Measurements from ENCODE around the gene ATAD3B.
"Not testable (repeated sequence)": the region's sequence is repeated elsewhere in the genome, so short reads cannot be mapped to it uniquely, and the experiment has no call there.

The ATAD3B gene

DNA sequence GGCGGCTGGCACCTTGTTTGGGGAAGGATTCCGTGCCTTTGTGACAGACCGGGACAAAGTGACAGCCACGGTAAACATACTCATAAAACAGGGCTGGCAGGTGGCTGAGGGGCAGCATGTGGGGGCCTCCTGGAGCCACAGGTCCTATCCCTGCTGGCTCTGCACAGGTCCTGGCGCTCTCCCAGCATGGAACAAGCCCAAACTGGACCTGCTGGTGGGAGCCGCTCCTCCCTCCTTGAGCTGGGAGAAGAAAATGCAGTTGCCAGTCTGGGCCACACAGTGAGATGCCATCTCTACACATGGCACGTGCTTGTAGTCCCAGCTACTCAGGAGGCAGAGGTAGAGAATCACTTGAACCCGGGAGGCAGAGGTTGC, 19.2 kb upstream of the ATAD3B start:
- not testable (repeated sequence) for DNase-seq

DNA sequence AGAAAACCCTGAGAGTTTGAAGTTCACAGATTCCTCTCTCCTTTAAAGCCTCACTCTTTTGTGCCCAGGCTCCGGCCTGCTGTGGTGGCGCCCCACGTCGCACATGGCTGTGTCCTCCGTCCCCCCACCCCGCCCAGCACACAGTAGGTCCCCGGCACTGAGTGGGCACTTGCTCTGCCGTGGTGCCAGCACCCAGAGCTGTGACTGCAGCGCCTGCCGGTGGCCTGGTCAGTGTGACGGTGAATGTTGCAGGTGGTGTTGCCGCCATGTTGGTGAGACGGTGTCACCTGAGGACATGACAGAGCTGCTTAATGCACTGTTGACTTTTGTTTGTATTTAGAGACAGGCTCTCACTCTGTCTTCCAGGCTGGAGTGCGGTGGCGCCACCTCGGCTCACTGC, 18.7 kb upstream of the ATAD3B start:
- DNase-seq, result no peak

DNA sequence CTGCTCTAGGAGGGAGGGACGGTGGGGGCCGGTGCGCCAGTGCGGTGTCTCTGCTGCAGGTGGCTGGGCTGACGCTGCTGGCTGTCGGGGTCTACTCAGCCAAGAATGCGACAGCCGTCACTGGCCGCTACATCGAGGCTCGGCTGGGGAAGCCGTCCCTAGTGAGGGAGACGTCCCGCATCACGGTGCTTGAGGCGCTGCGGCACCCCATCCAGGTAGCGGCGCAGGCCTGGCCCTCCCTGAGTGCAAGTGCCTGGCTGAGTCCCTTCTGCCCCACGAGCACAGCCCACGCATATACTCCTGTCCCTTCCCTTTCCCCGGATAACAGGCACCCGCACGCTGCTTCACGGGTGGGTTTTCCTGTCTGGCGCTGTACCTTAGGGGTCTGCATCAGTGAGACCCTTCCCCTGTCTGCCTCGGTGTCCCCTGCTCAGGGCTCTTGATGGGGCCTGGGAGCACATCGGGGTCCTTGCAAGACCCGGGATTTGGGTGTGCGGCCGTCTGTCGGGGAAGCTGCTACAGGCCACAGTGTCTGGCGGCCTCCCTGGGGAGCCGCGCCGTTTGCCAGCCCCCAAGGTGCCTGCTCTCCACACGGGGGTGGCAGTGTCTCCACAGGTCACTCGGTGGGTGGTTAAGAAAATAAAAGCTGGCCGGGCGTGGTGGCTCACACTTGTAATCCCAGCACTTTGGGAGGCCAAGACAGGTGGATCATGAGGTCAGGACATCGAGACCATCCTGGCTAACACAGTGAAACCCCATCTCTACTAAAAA, 17.1 kb upstream of the ATAD3B start:
- not testable (repeated sequence) for DNase-seq

DNA sequence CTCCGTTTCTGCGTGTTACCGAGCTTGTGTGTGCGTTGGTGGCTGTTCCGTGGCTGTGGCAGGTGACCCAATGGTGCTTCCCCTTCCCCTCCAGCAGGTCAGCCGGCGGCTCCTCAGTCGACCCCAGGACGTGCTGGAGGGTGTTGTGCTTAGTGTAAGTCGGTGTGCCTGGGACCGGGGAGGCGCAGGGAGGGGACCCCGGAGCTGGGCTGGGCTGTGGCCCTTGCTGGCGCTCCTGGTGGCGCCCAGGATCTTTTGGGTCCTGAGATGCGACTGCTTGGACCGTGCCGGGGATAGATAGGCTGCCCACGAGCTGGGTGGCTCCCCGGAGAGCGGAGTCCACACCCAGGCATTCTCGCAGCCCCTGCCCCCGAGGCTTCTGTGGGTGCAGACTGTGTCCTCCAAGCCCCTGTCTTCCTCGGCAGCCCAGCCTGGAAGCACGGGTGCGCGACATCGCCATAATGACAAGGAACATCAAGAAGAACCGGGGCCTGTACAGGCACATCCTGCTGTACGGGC, 16.1 kb upstream of the ATAD3B start:
- no peak for DNase-seq

DNA sequence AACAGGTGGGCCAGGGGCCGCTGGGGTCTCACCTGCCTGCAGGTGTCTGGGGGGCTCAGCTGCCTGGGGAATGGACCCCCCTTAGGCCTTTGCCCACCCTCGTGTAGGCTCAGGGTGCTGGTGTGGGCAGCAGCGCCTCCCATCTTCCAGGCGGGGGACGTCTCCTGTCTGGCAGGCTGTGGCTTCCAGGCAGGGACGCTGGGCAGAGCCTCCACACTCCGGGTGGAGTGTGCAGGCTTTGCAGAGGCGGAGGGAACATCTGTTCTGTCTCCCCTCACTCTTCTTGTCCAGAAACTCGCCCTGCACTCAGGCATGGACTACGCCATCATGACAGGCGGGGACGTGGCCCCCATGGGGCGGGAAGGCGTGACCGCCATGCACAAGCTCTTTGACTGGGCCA, 15.6 kb upstream of the ATAD3B start:
- not testable (repeated sequence) for DNase-seq

DNA sequence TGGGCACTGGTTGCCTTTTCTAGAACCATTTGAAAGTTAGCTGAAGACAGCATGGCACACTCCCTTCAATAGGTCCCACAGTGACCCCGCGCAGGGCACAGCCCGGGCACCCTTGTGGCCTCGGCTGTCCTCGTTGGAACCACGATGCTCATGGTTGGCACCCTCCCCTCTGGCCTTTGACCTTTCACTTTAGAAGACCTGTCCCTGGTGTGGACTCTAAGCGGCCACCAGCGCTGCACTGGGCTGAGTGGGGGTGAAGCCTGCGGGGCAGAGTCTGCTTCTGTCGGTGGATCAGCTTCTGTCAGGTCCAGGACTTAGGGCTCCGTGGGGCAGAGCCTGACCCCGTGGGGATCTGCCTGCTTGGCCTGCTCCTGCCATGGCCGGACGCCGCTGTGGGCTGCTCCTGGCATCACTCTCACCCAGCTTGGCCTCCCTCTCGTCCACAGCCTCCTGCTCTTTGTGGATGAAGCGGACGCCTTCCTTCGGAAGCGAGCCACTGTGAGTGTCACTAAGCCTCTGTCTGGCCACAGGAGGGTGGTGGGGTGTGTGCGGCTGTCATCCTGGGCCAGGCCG, 14.8 kb upstream of the ATAD3B start:
- DNase-seq, result not testable (repeated sequence)

DNA sequence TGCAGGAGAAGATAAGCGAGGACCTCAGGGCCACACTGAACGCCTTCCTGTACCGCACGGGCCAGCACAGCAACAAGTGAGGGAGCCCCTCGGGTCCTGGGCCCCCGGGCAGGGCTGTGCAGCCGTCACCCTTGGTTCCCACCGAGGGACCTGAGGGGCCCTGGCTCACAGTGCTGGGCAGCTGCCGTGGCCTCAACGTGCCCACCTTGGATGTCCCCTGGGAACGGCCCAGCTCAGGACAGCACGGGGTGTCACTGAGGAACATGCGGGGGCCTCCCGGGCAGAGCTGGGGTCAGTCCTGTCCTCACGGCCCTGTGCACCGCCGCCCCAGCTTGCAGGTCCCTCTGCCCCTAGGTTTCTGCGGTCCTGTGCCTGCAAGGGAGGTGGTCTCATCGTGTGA, 12.4 kb upstream of the ATAD3B start:
- DNase-seq, result not testable (repeated sequence)

DNA sequence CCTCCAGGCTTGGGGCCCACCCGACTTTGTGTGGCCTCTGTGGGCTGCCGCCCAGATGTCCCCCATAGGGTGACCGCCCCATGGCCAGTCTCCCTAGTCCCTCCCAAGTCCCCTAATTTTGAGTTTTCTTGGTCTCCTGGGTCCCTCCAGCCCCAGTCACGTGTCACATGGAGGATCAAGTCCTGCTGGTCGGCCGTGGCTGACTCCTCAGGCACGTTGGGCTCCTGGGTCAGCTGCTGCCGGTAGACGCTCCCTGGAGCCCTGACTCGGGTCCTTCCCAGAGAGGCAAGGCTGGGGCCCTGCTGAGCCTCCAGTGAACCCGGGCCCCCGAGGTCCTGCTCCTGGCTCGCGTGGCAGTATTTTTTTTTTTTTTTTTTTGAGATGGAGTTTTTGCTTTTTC, 11.9 kb upstream of the ATAD3B start:
- DNase-seq, result not testable (repeated sequence)

DNA sequence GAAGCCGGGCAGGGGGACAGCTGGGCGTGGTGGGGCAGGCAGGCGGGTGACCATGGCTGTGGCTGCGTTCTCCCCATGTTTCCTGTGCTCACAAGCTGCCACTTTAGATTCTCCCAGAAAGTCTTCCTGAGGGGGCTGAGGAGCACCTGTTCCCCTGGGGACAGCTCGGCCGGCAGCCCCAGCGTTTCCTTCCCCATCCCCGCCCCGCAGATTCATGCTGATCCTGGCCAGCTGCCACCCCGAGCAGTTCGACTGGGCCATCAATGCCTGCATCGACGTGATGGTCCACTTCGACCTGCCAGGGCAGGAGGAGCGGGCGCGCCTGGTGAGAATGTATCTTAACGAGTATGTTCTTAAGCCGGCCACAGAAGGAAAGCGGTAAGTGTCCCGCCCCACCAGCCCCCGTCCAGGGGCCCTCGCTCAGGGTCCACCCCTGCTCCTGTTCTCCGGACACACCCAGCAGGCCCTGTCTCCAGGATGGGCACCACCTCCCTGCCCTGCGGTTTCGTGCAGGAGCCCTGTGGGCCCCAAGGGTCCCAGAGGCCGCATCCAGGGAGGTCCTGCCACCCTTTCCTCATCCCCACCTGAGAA, 10.9 kb upstream of the ATAD3B start:
- no peak for DNase-seq

DNA sequence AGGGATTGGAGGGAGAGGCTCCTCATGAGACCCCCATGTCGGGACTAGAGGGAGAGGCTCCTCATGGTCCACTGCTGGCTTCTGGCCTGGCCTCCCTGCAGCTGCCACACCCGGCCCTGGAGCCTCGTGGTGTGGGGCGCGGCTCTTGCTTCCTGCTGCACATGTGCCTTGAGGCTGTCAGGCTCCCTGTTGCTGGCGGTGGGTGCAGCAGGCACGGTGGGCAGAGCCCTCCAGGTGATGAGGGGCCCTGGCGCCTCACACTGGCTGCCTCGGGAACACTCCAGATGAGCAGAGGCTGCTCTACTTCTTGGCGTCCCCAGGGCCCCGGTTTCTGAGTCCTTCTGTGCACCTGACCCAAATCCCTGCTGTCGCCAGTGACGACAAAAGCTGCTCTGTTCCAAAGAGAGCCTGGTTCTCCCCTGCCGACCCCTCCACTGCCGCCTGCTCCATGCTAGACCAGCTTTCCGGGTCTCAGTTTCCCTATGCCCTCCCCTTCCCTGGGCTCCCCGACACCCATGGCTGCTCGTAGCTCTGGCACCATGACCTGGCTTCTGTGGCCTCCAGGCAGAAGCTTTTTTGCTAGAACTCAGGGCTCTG, 9.7 kb upstream of the ATAD3B start:
- DNase-seq, result no peak

DNA sequence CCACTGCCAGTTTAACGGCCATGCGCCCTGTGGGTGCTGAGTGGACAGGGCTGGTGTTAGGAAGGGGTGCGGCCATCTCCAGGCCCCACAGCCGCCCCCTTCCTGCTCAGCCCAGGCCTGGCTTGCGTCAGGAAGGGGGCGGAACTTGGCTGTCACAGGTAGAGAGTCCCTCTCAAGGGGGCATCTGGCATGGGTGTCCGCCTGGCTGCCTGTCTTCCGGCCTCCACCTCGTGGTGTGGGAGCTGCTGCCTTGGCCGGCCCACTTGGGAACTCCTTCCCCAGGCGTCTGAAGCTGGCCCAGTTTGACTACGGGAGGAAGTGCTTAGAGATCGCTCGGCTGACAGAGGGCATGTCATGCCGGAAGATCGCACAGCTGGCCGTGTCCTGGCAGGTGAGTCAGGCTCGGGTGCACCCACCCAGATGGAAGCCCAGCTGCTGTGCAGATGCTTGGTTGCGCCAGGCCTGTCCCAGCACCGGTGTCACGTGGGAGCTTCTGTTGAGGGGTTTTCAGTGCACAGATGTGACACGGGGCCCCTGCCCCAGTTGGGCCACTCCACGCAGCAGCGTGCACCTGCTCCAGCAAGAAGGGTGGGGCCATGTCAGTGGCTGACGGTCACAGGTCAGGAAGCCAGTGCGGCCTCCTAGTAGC, 9.1 kb upstream of the ATAD3B start:
- no peak for DNase-seq

DNA sequence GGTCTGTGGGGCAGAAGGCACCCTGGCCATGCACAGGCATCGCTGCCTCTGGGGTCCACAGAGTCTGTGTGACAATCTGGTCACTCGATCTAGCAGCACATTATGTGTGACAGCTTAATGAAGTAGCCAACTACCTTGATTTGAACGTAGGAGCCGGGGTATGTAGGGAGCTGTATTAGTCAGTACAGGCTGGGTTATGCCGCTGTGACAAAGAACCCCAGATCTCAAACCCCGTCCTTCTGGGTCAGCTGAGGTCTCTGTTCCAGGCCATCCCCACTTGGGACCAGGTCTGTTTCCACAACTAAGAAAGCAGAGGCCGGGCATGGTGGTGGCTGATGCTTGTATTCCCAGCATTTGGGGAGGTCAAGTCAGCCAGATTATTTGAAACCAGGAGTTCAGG, 8.3 kb upstream of the ATAD3B start:
- no peak for DNase-seq

DNA sequence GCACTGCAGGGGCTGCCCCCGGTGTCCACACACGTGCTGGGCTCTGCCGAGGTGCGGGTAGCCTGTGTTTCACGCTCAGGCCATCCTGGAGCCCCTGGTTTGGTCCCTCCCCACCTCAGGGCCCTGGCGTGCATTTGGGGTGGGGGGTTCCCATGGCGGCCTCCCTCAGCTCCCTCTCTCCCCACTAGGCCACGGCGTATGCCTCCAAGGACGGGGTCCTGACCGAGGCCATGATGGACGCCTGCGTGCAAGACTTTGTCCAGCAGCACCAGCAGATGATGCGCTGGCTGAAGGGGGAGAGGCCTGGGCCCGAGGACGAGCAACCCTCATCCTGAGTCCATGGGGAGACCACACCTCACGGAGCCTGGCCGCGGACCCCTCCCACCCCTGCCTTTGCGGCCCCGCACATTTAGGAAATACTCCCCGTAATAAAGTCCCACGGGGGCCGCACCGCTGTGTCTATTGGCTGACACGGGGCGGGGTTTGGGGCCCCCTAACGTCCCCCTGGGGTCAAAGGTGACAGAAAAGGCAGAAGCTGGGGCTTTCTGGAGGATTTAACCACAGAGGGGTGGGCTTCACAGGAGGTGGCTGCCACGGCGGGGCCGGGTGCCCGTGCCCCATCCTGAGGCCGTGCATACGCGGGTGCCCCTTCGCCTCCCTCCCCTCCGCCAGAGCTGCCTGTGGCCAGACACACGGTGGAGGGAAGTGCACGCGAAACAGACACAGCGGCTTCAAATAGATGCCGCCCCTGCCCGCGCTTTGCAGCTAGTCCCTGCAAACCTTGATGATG, 3.2 kb upstream of the ATAD3B start:
- DNase-seq, result not testable (repeated sequence)

DNA sequence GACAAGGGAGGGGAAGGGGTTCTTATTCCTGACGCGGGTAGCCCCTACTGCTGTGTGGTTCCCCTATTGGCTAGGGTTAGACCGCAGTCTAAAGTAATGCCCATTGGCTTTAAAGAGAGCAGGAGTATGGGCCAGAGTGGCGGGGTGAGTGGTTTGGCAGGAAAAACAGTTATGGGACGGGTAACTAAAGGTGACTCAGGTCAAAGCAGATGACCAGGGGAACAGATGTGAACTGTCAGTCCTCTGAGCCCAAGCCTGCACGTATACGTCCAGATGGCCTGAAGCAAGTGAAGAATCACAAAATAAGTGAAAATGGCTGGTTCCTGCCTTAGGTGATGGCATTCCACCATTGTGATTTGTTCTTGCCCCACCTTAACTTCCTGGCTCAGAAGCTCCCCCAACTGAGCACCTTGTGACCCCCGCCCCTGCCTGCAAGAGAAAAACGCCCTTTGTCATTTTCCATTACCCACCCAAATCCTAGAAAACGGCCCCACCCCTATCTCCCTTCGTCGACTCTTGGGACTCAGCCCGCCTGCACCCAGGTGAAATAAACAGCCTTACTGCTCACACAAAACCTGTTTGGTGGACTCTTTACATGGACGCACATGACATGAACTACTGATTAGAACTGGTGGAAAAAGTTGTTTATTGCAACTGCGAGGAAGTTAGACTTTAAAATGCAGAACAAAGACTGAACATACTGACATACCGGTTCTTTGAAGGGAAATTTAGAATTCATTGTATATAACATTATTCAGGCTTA, 758 bp upstream of the ATAD3B start:
- DNase-seq, result peak; percentile 10

DNA sequence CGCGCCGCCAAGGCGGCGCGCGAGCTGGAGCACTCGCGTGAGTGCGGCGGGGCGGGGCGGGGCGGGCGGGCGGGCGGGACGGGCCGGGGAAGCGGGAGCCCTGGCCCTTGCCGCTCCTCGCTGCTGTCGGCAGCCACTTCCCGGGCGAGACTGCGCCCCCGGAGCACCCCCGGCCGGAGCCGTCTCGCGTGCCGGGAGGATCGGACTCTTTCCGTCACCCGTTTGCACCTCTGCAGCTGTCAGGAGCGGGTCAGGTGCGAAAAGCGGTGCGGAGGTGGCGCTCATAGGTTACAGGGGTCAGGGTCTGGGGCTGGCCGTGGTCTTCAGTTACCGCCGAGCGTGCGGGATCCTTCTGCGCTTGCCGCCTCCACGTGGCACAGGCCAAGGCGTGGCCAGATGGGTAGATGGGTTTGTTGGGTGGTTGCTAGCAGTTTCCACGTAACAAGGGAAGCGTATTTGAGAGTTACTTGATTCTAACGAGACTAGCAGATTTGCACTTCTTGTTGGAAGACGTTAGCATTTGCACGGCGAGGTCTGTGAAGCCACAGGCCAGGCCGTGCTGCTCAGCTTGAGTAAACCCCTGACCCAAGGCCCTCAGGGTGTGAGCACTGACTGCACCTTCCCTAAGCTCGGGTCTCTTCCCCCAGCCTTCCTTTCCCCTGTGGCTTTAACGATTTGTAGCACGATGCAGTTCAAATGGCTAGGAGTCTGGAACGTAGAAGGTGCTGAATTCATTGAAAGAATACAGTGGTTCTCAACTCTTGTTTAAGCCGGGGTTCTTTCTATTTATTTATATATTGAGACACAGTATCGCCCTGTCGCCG, 700 bp downstream of the ATAD3B start:
- DNase-seq, result not testable (repeated sequence)

DNA sequence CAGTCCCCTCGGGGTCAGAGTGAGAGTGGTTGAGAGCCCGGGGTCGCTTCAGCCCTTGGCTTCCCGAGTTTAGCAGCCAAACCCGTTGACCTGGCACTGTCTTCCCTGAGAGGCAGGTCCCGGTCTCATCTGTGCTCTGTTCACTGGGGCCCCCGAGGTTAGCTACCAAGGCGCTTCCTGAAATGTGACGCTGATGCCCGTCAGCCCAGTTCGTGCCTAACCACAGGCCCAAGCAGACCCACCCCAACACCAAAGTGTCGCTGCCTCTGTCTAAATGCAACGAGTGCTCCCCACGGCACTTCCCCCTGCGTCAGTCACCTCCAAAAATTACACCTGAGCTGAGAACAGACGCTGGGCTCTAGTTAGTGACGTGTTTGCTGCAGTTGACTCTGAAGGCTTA, 4.4 kb downstream of the ATAD3B start:
- DNase-seq, result not testable (repeated sequence)

DNA sequence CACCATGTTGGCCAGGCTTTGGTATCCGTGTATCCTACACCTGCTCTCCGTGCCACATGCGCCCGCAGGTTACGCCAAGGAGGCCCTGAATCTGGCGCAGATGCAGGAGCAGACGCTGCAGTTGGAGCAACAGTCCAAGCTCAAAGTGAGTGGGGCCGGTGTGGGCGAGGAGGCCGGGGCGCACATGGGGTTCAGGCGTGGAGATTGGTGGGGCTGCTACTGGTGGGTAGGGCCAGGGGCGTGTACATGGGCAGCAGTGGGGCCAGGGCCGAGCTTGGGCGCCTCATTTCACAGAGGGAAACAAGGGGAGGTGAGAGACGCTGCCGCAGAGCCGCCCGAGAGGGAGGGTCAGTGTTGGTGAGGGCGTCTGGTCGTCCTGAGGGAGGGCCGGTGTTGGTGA, 5.6 kb downstream of the ATAD3B start:
- no peak for DNase-seq

DNA sequence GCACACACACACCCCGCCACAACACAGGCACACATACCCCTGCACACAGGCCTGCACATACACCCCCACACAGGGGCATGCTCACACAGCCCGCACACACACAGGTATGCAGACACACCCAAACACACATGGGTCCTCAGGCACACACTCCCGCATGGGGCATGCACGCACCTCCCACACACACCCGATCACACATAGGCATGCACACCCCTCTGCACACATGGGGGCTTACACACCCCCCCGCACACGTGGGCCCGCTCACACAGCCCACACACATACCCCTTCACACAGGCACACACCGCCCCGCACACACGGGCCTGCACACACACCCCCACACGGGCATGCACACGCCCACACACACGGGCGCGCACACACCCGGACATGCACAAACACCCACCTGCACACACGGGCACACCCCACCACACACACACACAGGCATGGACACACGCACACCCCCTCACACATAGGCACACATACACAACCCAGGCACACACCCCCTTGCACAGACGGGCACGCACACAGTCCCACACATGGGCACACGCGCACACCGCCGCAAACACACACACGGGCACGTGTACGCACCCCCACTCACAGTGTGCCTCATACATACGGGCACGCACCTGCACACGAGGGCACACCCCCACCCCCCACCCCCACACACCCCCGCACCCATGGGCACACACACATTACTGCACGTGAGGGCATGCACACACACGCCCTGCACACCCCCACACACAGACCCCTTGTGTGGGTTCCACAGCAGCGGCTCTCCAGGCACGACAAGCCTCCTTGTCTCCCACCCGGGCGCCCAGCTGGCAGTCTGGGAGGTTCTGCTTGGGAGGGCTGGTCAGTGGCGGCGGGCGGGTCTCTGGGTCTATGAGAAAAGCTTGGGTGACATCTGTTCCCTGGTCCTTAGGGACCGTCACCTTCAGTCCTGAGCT, 8.3 kb downstream of the ATAD3B start:
- no peak for DNase-seq

DNA sequence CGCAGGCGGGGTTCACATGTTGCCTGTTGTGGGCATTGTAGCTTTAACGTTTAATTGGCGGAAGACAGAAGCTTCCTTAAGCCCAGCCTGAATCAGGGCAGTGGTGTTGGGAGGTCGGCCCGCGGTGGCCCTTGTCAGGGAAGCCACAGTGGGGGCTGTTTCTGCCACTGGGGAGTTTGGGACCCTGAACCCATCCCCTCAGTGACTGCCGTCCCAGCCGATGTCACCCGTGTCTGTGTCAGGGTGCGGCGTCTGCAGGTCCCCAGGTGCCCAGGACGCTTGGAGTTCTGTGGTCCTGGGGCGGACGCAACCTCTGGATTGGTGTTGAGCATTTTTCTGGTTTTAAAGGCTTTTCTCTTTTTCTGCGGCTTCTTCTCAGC, 8.9 kb downstream of the ATAD3B start:
- DNase-seq, result not testable (repeated sequence)

DNA sequence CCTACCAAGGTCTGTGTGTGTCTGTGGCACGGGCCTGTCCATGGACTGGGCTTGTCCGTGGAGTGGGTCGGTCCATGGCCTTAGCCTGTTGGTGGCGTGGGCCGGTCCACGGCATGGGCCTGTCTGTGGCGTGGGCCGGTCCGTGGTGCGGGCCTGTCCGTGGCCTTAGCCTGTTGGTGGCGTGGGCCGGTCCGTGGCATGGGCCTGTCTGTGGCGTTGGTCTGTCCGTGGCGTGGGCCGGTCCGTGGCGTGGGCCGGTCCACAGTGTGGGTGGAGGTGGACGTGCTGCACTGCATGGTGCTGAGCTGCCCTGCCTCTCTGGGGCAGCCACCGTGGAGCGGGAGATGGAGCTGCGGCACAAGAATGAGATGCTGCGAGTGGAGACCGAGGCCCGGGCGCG, 10.2 kb downstream of the ATAD3B start:
- DNase-seq, result not testable (repeated sequence)

All from activated CD4-positive, alpha-beta T cell treated with anti-CD3 and anti-CD28 coated beads, Interleukin-2, amount 50 U/mL, for 16 hours (primary cell).